GM19238 (cell line): ENCODE results near the gene DGCR6L.
"Not testable (repeated sequence)": the region's sequence is repeated elsewhere in the genome, so short reads cannot be mapped to it uniquely, and the experiment has no call there.

Experiments used
- DNase-seq: peaks from one replicate; pipeline ENCODE4 v3.0.0; 2011; ENCODE audit warnings: low spot score; ENCODE audit not compliant: insufficient read length

The DGCR6L gene

GRCh38 chr22:20319745-20320658, at the start of gene DGCR6L:
Gene DGCR6L, minus strand, starts transcription at chr22:20320060. Its CDS starts 72 bp downstream, at chr22:20319988.
- peak; percentile 97 for DNase-seq

GRCh38 chr22:20368875-20369274, 49.0 kb upstream of the DGCR6L start:
- DNase-seq: not testable (repeated sequence)

- not testable (repeated sequence) for DNase-seq
Measured at GRCh38 chr22:20366841-20367240, 47.0 kb upstream of the DGCR6L start.

GRCh38 chr22:20364335-20365260, 44.7 kb upstream of the DGCR6L start:
- DNase-seq: not testable (repeated sequence)

- DNase-seq: not testable (repeated sequence)
Measured at GRCh38 chr22:20362403-20362802, 42.5 kb upstream of the DGCR6L start.

- not testable (repeated sequence) for DNase-seq
Measured at GRCh38 chr22:20361752-20362229, 41.9 kb upstream of the DGCR6L start.

- DNase-seq: not testable (repeated sequence)
Measured at GRCh38 chr22:20360866-20361751, 41.2 kb upstream of the DGCR6L start.

- DNase-seq: not testable (repeated sequence)
Measured at GRCh38 chr22:20360261-20360660, 40.4 kb upstream of the DGCR6L start.

GRCh38 chr22:20358503-20359239, 38.8 kb upstream of the DGCR6L start:
- not testable (repeated sequence) for DNase-seq

GRCh38 chr22:20357967-20358366, 38.1 kb upstream of the DGCR6L start:
- not testable (repeated sequence) for DNase-seq

GRCh38 chr22:20356906-20357305, 37.0 kb upstream of the DGCR6L start:
- DNase-seq: not testable (repeated sequence)

GRCh38 chr22:20355939-20356636, 36.2 kb upstream of the DGCR6L start:
- not testable (repeated sequence) for DNase-seq

GRCh38 chr22:20354238-20354975, 34.5 kb upstream of the DGCR6L start:
- DNase-seq: no peak

- DNase-seq: not testable (repeated sequence)
Measured at GRCh38 chr22:20352536-20352935, 32.7 kb upstream of the DGCR6L start.

- DNase-seq: not testable (repeated sequence)
Measured at GRCh38 chr22:20346553-20346952, 26.7 kb upstream of the DGCR6L start.

GRCh38 chr22:20338291-20338690, 18.4 kb upstream of the DGCR6L start:
- DNase-seq: not testable (repeated sequence)

- not testable (repeated sequence) for DNase-seq
Measured at GRCh38 chr22:20337807-20338206, 17.9 kb upstream of the DGCR6L start.

GRCh38 chr22:20336561-20336960, 16.7 kb upstream of the DGCR6L start:
- DNase-seq: not testable (repeated sequence)

- not testable (repeated sequence) for DNase-seq
Measured at GRCh38 chr22:20328569-20328930, 8.7 kb upstream of the DGCR6L start.
